GM18526 (cell line): Measurements from ENCODE around the gene TTL.

ENCODE experiments used
- POLR2A ChIP-seq: IDR thresholded peaks from 3 replicates; pipeline ENCODE4 v1.6.1; 2011; ENCODE audit not compliant: insufficient read length; ENCODE audit errors: extremely low read depth

TTL gene

GRCh38 chr2:112483042-112483473 is 1.1 kb downstream of the TTL start:
- TF ChIP-seq POLR2A = no peak

GRCh38 chr2:112483831-112484230 is 1.9 kb downstream of the TTL start:
- no peak for TF ChIP-seq POLR2A

DNA sequence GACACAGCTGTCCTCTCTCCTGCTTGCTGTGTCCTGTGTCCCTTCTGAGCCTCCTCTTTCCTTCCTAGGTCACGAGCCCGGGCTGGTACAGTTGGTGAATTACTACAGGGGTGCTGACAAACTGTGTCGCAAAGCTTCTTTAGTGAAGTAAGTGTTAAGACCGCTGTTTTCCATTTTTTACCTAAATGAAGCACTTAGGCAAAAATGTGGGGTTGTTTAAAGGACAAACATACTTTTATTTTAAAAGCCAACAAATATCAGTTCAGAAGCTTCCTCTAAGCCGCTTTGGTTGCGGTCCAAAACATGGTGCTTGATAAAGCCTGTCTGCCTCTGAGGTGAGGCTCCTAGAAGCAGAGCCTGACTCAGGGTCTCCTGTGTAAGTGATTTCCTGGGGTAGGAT is 3.9 kb downstream of the TTL start:
- no peak for TF ChIP-seq POLR2A

DNA sequence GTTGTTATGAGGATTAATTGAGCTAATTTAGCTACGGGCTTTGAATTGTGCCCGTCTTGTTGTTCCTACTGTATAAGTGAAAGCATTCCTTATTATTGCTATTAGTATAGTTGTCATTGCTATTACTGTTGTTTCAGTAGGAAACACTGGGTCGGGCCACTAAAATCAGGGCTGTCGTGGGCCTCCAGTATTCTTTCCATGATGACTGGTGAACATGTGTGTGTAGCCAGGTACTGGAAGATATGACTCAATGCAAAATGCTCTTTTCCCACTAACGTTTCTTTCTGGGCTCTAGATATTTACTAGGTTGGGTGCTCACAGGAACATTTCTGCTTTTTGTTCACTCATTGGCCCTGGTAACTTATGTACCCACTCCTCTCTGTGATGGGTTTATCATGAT is 4.9 kb downstream of the TTL start:
- no peak for TF ChIP-seq POLR2A

GRCh38 chr2:112487444-112487961 is 5.5 kb downstream of the TTL start:
- TF ChIP-seq POLR2A = no peak

DNA sequence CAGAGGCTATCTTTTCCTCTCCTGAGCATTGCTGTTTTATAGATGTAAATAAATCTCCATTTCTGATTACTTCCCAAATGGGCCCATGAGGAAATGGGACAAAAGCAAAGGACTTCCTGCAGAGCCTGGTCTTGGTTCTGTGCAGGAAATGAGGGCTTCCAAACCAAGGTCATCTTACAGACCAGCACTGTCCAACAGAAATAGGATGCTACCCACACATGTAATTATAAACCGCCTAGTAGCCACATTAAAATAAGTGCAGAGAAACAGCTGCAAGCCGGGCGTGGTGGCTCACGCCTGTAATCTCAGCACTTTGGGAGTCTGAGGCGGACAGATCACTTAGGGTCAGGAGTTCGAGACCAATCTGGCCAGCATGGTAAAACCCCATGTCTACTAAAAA is 6.2 kb downstream of the TTL start:
- TF ChIP-seq POLR2A = no peak

DNA sequence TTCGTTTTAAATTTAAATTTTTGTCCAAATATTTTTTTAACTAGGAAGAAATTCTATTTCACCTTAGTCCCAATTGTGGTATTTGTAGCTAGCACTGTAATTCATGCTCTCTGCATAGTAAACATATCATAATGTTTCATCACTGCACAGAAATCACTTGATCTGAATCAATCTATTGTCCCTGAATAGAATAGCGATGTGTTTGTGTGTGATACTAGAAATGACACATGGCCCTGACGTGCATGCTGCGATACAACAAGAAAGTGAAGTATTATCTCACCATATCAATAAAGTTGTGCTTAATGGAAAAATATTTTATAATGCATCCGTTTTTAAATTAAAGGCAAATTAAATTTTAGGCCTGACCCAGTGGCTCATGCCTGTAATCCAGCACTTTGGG is 10.0 kb downstream of the TTL start:
- no peak for TF ChIP-seq POLR2A

- no peak for TF ChIP-seq POLR2A
These were observed 11.1 kb downstream of the TTL start for GRCh38 chr2:112493048-112493447.

DNA sequence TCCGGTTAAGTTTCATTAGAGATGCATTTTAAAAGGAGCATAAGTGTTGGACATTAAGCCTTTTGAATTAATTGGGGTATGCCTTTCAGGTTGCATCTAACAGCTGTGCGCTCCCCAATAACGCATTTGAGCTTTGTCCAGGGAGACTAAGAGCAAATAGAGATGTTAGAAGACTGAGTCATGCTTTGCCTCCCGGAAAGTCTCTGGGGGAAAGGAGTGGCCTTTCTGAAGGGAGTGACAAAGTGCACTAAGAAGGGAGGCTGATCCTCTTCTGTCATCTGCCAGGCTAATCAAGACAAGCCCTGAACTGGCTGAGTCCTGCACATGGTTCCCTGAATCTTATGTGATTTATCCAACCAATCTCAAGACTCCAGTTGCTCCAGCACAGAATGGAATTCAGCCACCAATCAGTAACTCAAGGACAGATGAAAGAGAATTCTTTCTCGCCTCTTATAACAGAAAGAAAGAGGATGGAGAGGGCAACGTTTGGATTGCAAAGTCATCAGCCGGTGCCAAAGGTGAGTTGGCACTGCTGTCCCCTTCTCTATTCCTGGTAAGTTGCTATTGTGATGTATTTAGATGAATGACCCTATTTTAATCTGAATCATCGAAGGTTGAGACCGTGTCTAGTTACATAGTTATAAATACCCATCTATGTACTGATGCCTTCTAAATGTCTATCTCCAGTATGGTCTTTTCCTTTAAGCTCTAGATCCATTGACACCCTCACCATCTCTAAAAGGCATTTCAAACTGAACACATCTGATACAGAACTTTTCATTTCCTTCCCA is 12.1 kb downstream of the TTL start:
- no peak for TF ChIP-seq POLR2A

GRCh38 chr2:112494828-112495227 is 12.9 kb downstream of the TTL start:
- no peak for TF ChIP-seq POLR2A

GRCh38 chr2:112516801-112517200 is 34.8 kb downstream of the TTL start:
- TF ChIP-seq POLR2A = no peak

- no peak for TF ChIP-seq POLR2A
These were observed 36.9 kb downstream of the TTL start for GRCh38 chr2:112518807-112519206.

- no peak for TF ChIP-seq POLR2A
These were observed 37.5 kb downstream of the TTL start for GRCh38 chr2:112519506-112519905.

DNA sequence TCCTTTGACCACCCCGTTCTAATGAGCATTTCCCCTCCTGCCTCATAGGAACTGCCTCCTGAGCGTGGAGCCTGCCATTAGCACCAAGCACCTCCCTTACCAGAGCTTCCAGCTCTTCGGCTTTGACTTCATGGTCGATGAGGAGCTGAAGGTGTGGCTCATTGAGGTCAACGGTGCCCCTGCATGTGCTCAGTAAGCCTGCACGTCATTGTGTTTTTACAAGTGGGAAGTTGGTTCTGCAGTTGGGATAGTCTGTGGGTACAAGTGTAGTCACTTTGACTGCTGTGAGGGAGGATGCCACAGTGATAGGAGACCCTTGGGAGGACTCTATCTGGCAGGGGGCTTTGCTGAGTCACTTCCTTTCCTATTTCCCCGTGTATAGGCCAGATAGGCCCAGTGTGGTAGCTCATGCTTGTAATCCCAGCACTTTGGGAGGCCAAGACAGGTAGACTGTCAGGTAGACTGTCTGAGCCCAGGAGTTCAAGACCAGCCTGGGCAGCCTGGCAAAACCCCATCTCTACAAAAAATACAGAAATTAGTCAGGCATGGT is 38.4 kb downstream of the TTL start:
- no peak for TF ChIP-seq POLR2A

- no peak for TF ChIP-seq POLR2A
These were observed 41.4 kb downstream of the TTL start for GRCh38 chr2:112523291-112523777.

GRCh38 chr2:112528541-112528940 is 46.6 kb downstream of the TTL start:
- no peak for TF ChIP-seq POLR2A

- TF ChIP-seq POLR2A = no peak
These were observed 47.8 kb downstream of the TTL start for GRCh38 chr2:112529757-112530156.

DNA sequence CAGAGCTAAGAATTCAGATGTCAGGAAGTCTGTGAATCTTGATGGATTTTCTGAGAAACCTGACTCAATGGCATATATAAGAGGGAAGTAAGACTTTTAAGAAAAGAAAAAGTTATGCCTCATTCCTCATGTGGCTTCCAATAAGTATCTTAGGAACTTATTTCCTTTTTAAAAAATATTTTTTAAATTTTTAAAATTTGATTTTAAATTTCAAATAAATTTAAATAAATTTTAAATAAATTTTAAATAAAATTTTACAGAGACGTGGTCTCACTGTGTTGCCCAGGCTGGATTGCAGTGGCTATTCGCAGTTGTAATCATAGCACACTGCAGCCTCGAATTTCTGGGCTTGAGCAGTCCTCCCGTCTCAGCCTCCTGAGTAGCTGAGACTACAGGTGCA is 48.8 kb downstream of the TTL start:
- TF ChIP-seq POLR2A = no peak
